ENCODE measurements around the gene GP9.

- TF ChIP-seq CTCF (IDR thresholded peaks at IDR 0.05): no peak
- TF ChIP-seq POLR2A (IDR thresholded peaks at IDR 0.05): no peak
Observed at GRCh38 chr3:129036222-129037092, 24.1 kb upstream of the GP9 start.
